GM12878 (cell line): Measurements from ENCODE around the gene UBE2O. TPM values are rescaled to one million over a fixed set of nuclear protein-coding genes. Genes with fewer than 3 reads are reported as not detected.

Source experiments
- ATAC-seq: fragments of 200-7000 bp; cut with Tn5 transposase; 3 replicates; pipeline ENCODE4 v1.9.1; 2020; ENCODE audit warnings: mild to moderate bottlenecking, moderate library complexity
- BruUV-seq: library from RNA; stranded (reverse); fragments of 400-500 nt; replicated peaks from 2 replicates; lab custom pipeline; 2021; lab: Mats Ljungman, UMichigan
- CTCF ChIA-PET: fragments of 300-600 bp; sonication (Branson Sonifier 250); formaldehyde crosslinking; extraction: SDS; loops from one replicate; lab custom pipeline; 2021; ENCODE audit warnings: inconsistent platforms; lab: Yijun Ruan, JAX
- POLR2A ChIA-PET: fragments of 350-600 bp; formaldehyde crosslinking; extraction: SDS; loops from one replicate; lab custom pipeline; 2021; ENCODE audit warnings: inconsistent platforms; lab: Charles Lee
- RAD21 ChIA-PET: fragments of 300-600 bp; sonication (Branson Sonifier 250); formaldehyde crosslinking; loops from one replicate; lab custom pipeline; 2023; ENCODE audit warnings: antibody characterized with exemption; ENCODE audit not compliant: unreplicated experiment; lab: Charles Lee
- SMC1A ChIA-PET: fragments of 300-600 bp; sonication (Branson Sonifier 250); formaldehyde crosslinking; loops from one replicate; lab custom pipeline; 2023; ENCODE audit not compliant: unreplicated experiment, uncharacterized antibody; lab: Charles Lee
- DNase-seq: peaks from one replicate; pipeline ENCODE4 v3.0.0-alpha.2; 2011; ENCODE audit warnings: low read depth, low spot score
- FAIRE-seq: peaks from 3 replicates; lab custom pipeline; 2011; peaks lifted over from hg19 to GRCh38; lab: Jason Lieb, UNC
- H2AFZ ChIP-seq: 2 replicates; pipeline ENCODE4 v1.6.0; 2011; ENCODE audit warnings: low read depth, low read length, control low read depth; ENCODE audit not compliant: control insufficient read depth
- H3K27ac ChIP-seq: 2 replicates; pipeline ENCODE4 v1.5.1; 2011; ENCODE audit warnings: control low read depth; ENCODE audit not compliant: control insufficient read depth, insufficient read depth
- H3K27me3 ChIP-seq, 2 experiments: replicated peaks in 1 of 2; 2 replicates each; pipeline versions ENCODE4 v1.6.0 to v1.6.1; 2011; ENCODE audit warnings: low read length in 1 of 2; ENCODE audit not compliant: control insufficient read depth in 2 of 2, insufficient read depth in 2 of 2
- H3K36me3 ChIP-seq, 2 experiments: 2 replicates each; pipeline ENCODE4 v1.5.1; 2011; ENCODE audit warnings: low read length in 1 of 2; ENCODE audit not compliant: control insufficient read depth in 2 of 2, insufficient read depth in 2 of 2
- H3K4me1 ChIP-seq: 2 replicates; pipeline ENCODE4 v1.6.1; 2011; ENCODE audit warnings: mild to moderate bottlenecking, low read length, moderate library complexity, mixed read lengths; ENCODE audit not compliant: control insufficient read depth, insufficient read depth
- H3K4me2 ChIP-seq: 2 replicates; pipeline ENCODE4 v1.6.0; 2011; ENCODE audit warnings: control low read depth; ENCODE audit not compliant: control insufficient read depth, insufficient read depth
- H3K4me3 ChIP-seq: fragments of 200-600 bp; sonication (generic); 2 replicates; pipeline ENCODE4 v1.5.1; 2016
- H3K79me2 ChIP-seq: 2 replicates; pipeline ENCODE4 v1.6.0; 2011; ENCODE audit warnings: low read length; ENCODE audit not compliant: control insufficient read depth, insufficient read depth
- H3K9ac ChIP-seq: 2 replicates; pipeline ENCODE4 v1.8.0; 2011; ENCODE audit warnings: low read length, control low read depth, mixed read lengths; ENCODE audit not compliant: control insufficient read depth, insufficient read depth
- H3K9me3 ChIP-seq: replicated peaks from 3 replicates; pipeline ENCODE4 v1.5.1; 2011; ENCODE audit warnings: mild to moderate bottlenecking, low read length; ENCODE audit not compliant: control insufficient read depth, insufficient read depth
- H4K20me1 ChIP-seq: 2 replicates; pipeline ENCODE4 v1.6.0; 2011; ENCODE audit not compliant: control insufficient read depth, insufficient read depth
- NR2C1 ChIP-seq: fragments of 450-650 bp; IDR thresholded peaks from 2 replicates; pipeline ENCODE4 v1.6.1; 2017; ENCODE audit warnings: antibody characterized with exemption, mild to moderate bottlenecking, moderate library complexity
- RELB ChIP-seq: fragments of 450-650 bp; IDR thresholded peaks from 2 replicates; pipeline ENCODE4 v1.6.1; 2017; ENCODE audit warnings: low read depth, mild to moderate bottlenecking, moderate library complexity
- SMAD1 ChIP-seq: fragments of 450-650 bp; IDR thresholded peaks from 2 replicates; pipeline ENCODE4 v1.6.1; 2018; ENCODE audit warnings: mild to moderate bottlenecking, low read depth; ENCODE audit not compliant: partially characterized antibody
- ZZZ3 ChIP-seq: IDR thresholded peaks from 2 replicates; pipeline ENCODE4 v1.6.1; 2011; ENCODE audit warnings: low read depth; ENCODE audit not compliant: control insufficient read depth, insufficient read length
- WGBS: methylation state at CpG from one replicate; pipeline ENCODE4 v1.1.6; 2016; ENCODE audit warnings: low lambda C conversion rate; ENCODE audit not compliant: insufficient replicate concordance, insufficient coverage; ENCODE audit errors: missing lambda C conversion rate; 5-methylcytosine and 5-hydroxymethylcytosine counted together
- in situ Hi-C: fragments of 300-500 bp; cut with MboI; formaldehyde crosslinking; loops from 9 replicates; pipeline ENCODE4 v1.14.3; 2018; ENCODE audit warnings: mixed read lengths
- intact Hi-C: fragments of 100-400 bp; cut with micrococcal nuclease; formaldehyde crosslinking; loops from one replicate; pipeline ENCODE4 v1.14.2; 2022; ENCODE audit not compliant: unreplicated experiment
- polyA plus RNA-seq, 11 experiments: library from polyadenylated mRNA; depleted of rRNA in 4 of 11; unstranded in 6 of 11; stranded (reverse) in 5 of 11; fragments of >200 nt; fragmentation: Nextera tagmentation in 4 of 11; fragmentation: Illumina TruSeq in 1 of 11; extraction: Ambion mirVana in 4 of 11; extraction: Trizol in 1 of 11; gene quantifications; 1 replicate in 1 of 11; 2 replicates in 10 of 11; pipeline versions ENCODE4 v1.2.1 to v1.2.3, GENCODE V29; 2011 to 2016; ENCODE audit warnings: inconsistent platforms in 2 of 11, missing spikeins in 2 of 11, low read depth in 1 of 11
- total RNA-seq, 4 experiments: library from RNA; depleted of rRNA in 3 of 4; stranded (reverse); fragments of >200 nt in 3 of 4; fragmentation: Illumina TruSeq in 1 of 4; extraction: Trizol in 1 of 4; gene quantifications; 2 replicates each; pipeline versions ENCODE4 v1.2.1 to v1.2.3, GENCODE V29; 2013 to 2021

UBE2O gene
- total and polyA plus RNA-seq, 10 of the 15 experiments (the other 5 are each of a cell fraction or from before 2014, with no cell fraction given) = 2.1 to 39.0 (median 14.1) TPM

- peak overlapping the region; percentile 75 for H3K27ac ChIP-seq
- DNase-seq = no peak
- peak; percentile 10 for TF ChIP-seq SMAD1
- TF ChIP-seq NR2C1 = no peak
- TF ChIP-seq RELB = 0 out of 2 replicates have a peak, but pooled peaks have one; percentile 2
- TF ChIP-seq ZZZ3 = no peak
- TF ChIP-seq, all 136 proteins: peak for 2
- Histone ChIP-seq H3K9me3 (no peaks in the 10 kb centered on the region), H3K27me3 (no peaks in the 10 kb centered on the region; a peak in 1 of 4 replicates), H3K4me1 (peaks cover 42% of the 10 kb centered on the region), H3K4me2 (peak overlapping the region; percentile 96), H2AFZ (peak overlapping the region; percentile 85), H4K20me1 (no peaks in the 10 kb centered on the region), H3K36me3 (no peaks in the 10 kb centered on the region; a peak in 1 of 4 replicates), H3K4me3 (no peak overlapping the region; the same call in 1 of the 2 replicates), H3K9ac (peak overlapping the region; percentile 50), H3K79me2 (peaks cover 42% of the 10 kb centered on the region)
- SMC1A ChIA-PET = interaction anchor here (0.7 to 8.7 kb wide), 8 partner anchors 17 to 93 kb away, joined by 3 to 115 read pairs (median 8); partner anchors contain the start of genes AANAT and UBE2O
- RAD21 ChIA-PET = interaction anchor here (1.0 to 5.4 kb wide), 5 partner anchors 9 to 50 kb away, joined by 3 to 34 read pairs (median 9); partner anchors contain the start of gene AANAT
- FAIRE-seq (no peak), ATAC-seq (no peak)
- intact Hi-C loops = loop anchor here (1.0 kb wide), 1 partner anchor 20 kb away; no protein-coding TSS in a partner anchor
- CTCF ChIA-PET = interaction anchor here (0.7 to 8.9 kb wide), 12 partner anchors 9 to 117 kb away, joined by 3 to 186 read pairs (median 9); partner anchors contain the start of gene AANAT
- in situ Hi-C loops = no loop called here
- no TSS peak for BruUV-seq
- POLR2A ChIA-PET = interaction anchor here (0.5 to 9.0 kb wide), 8 partner anchors 9 to 137 kb away, joined by 3 to 101 read pairs (median 4); partner anchors contain the start of gene AANAT
- 72% methylated on average over 11 of the region's 11 CpGs for WGBS
Observed at GRCh38 chr17:76501827-76502307, 48.9 kb upstream of the UBE2O start.
